Retinal pigment epithelial cell (primary cell): ENCODE data around the gene PPL.
"Not testable (repeated sequence)": the region's sequence is repeated elsewhere in the genome, so short reads cannot be mapped to it uniquely, and the experiment has no call there.

Source experiments
- DNase-seq: peaks from one replicate; pipeline ENCODE4 v3.0.0-alpha.2; 2010; ENCODE audit warnings: low read depth
- H3K4me3 ChIP-seq: 2 replicates; pipeline ENCODE4 v1.5.1; 2011; ENCODE audit warnings: mild to moderate bottlenecking, low read length, control low read depth, moderate library complexity
- TF ChIP-seq, protein P1 (sequence below): conservative IDR thresholded peaks from 2 replicates; pipeline ENCODE4 v1.5.1; 2011; ENCODE audit warnings: low read depth, low read length, control low read depth, inconsistent platforms

Gene PPL

DNA sequence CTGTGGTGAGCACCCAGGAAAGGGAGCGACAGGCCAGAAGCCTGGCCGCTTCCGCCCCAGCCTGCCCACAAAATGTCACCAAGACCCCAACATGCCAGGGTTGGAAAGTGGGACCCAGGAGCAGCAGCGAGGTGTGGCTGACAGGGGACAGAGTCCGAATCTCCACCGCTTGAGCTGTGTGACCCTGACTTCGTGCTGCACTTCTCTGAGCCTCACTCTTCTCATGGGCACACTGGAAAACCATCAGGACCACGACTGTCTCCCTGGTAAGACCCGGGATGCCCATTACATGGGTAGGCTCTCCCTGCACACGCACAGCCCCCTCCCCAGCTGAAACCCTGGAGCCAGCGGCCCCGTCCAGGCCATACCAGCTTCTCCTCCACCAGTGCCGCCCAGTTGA is 34.9 kb downstream of the PPL start:
- TF ChIP-seq, protein P1, sequence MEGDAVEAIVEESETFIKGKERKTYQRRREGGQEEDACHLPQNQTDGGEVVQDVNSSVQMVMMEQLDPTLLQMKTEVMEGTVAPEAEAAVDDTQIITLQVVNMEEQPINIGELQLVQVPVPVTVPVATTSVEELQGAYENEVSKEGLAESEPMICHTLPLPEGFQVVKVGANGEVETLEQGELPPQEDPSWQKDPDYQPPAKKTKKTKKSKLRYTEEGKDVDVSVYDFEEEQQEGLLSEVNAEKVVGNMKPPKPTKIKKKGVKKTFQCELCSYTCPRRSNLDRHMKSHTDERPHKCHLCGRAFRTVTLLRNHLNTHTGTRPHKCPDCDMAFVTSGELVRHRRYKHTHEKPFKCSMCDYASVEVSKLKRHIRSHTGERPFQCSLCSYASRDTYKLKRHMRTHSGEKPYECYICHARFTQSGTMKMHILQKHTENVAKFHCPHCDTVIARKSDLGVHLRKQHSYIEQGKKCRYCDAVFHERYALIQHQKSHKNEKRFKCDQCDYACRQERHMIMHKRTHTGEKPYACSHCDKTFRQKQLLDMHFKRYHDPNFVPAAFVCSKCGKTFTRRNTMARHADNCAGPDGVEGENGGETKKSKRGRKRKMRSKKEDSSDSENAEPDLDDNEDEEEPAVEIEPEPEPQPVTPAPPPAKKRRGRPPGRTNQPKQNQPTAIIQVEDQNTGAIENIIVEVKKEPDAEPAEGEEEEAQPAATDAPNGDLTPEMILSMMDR, result no peak
- no peak for DNase-seq
- H3K4me3 ChIP-seq, result no peak overlapping the region

DNA sequence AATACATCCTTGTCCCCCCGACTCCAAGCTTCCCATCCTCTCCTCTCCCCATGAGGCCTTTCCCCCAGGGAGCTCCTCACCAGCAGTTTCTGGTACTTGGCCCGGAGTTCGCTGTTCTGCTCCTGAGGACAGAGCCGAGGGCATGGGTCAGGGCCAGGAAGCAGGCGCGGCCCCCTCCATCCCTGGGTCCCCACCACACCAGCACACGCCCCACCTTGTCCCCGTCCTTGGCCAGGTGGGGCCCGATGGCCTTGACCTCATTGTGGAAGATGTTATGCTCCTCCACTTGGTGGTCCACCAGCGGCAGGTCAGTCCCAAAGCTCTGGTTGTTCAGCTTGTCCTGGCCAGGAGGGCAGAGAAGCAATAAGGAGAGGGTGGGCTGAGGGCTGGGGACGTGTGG is 36.2 kb downstream of the PPL start:
- H3K4me3 ChIP-seq, result no peak overlapping the region
- DNase-seq, result no peak
- TF ChIP-seq, protein P1, result no peak

DNA sequence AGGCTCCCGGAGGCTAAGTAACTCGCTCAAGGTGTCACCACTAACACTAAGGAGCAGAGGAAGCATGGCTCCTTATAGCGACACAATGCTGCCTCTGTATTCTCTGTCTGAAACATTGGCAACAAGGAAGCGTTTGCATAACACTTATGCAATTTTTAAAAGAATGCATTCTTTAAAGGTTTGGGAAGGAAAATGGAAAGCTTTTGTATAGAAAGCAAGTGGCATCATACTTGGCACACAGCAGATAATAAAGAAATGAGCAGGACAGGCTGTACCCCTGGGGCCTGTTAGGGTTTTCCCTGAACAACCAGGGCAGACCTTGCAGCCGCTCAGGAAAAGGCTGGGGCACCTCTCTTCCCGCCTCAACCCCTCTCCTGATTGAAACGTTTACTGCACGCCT is 36.9 kb downstream of the PPL start:
- no peak for DNase-seq
- H3K4me3 ChIP-seq, result no peak overlapping the region
- TF ChIP-seq, protein P1, result no peak

DNA sequence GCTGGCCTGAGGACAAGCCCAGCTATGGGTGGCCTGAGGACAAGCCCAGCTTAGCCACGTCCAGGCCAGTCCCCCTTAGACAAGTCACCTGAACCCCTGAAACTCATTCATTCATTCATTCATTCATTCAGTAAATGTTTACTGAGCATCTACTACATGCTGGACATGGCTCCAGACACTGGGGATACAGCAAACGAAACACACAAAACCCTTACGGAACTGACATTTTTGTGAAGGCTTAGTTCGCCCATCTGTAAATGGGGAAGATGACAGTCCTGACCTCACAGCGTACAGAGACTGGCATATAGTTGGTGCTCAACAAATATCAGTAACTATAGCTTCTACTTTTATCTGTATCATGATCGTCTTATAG is 37.5 kb downstream of the PPL start:
- H3K4me3 ChIP-seq, result no peak overlapping the region
- no peak for DNase-seq
- TF ChIP-seq, protein P1, result no peak

DNA sequence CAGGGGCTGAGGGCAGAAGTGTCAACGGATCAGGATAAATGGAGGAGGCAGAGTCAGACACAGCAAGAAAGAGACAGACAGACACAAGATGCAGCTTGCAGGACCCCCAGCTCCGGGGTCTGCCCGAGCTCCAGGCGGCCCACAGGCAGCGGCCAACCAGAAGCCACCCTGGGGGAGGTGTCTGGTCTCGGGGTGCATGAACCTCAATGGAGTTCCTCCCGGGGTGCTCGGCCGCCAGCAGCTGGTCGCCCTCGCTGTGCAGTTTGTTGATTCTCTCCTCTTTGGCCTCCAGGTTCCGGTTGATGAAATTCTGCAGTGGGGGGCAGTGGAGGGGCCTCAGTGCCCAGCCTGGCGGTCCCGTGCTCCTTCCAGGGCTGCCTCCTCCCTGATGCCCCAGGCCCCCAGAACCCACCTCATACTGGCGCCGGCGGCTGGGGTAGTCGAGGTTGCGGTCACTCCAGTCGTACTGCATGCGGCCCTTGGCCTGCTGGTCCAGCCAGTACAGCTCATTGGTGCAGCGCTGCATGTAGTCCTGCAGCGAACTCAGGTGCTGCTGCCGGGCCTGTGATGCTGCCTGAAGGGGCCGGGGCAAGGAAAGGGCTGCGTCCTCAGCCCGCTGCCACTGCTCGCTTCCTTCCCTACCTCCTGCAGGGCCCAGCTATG is 38.0 kb downstream of the PPL start:
- no peak overlapping the region for H3K4me3 ChIP-seq
- no peak for DNase-seq
- TF ChIP-seq, protein P1, result no peak

DNA sequence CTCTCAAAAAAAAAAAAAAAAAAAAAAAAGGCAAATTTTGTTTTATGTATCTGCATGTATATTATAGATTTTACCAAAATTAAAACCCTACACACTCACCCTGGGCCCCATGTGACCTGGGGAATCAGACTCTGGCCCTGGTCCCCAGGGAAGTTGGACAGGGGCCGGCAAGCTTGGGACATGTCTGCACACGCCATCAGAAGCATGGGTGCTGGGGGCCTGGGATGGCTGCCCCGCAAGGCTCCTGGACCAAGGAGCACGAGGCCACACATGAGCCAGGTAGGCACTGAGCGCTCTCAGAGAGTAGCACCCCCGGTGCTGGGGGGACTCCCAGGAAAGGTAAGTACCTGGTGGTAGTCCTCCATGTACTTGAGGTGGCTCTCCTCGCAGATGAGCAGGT is 39.6 kb downstream of the PPL start:
- H3K4me3 ChIP-seq, result no peak overlapping the region
- TF ChIP-seq, protein P1, result no peak
- no peak for DNase-seq

DNA sequence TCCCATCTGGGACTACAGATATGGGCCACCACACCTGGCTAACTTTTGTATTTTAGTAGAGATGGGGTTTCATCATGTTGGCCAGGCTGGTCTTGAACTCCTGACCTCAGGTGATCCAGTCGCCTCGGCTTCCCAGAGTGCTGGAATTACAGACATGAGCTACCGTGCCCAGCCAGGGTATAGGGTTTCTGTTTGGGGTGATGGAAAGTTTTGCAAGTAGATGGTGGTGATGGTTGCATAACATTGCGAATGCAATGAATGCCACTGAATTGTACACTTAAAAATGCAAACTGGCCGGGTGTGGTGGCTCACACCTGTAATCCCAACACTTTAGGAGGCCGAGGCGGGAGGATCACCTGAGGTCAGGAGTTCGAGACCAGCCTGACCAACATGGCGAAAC is 40.2 kb downstream of the PPL start:
- H3K4me3 ChIP-seq, DNase-seq: not testable (repeated sequence)

DNA sequence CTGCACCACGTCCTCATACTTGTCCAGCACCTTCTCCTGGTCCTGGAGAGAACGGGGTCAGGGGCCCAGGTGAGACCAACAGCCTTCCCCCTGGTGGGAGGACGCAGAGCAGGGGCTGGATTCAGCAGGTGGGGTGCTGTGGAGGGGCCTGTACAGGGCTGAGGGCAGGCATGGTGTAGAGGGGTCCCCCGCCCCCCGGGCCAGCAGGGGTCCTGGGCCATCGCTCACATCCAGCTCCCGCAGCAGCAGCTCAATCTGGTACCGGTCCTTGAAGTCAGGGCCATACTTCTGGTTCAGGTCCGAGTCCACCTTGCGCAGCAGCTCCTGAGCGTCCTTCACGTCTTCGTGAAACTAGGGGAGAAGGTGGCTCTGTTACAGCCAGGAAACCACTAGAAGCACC is 41.6 kb downstream of the PPL start:
- H3K4me3 ChIP-seq, result no peak overlapping the region
- TF ChIP-seq, protein P1, result no peak
- DNase-seq, result no peak
